LNCaP clone FGC (cell line): Measurements from ENCODE around the gene CD164L2.

ENCODE experiments used
- DNase-seq: peaks from one replicate; pipeline ENCODE4 v3.0.0-alpha.2; 2011; ENCODE audit warnings: low read depth
- H3K4me3 ChIP-seq: 2 replicates; pipeline ENCODE4 v1.5.1; 2011; ENCODE audit warnings: mild to moderate bottlenecking, low read depth, low read length, control low read depth
- CTCF ChIP-seq: IDR thresholded peaks from 2 replicates; pipeline ENCODE4 v1.5.1; 2012; ENCODE audit warnings: mild to moderate bottlenecking; ENCODE audit not compliant: control insufficient read depth, insufficient read depth; ENCODE audit errors: extremely low read depth

CD164L2 gene

GRCh38 chr1:27383661-27384060 lies 528 bp upstream of the CD164L2 start:
- no peak overlapping the region for H3K4me3 ChIP-seq
- no peak for TF ChIP-seq CTCF
- no peak for DNase-seq

- DNase-seq, result no peak
- no peak for TF ChIP-seq CTCF
- no peak overlapping the region for H3K4me3 ChIP-seq
These were observed 967 bp downstream of the CD164L2 start for GRCh38 chr1:27381969-27382762.

GRCh38 chr1:27380766-27381733 lies 2.1 kb downstream of the CD164L2 start:
- no peak for DNase-seq
- no peak for TF ChIP-seq CTCF
- no peak overlapping the region for H3K4me3 ChIP-seq

GRCh38 chr1:27380224-27380623 lies 2.9 kb downstream of the CD164L2 start:
- H3K4me3 ChIP-seq, result no peak overlapping the region
- DNase-seq, result no peak
- TF ChIP-seq CTCF, result no peak

- no peak overlapping the region for H3K4me3 ChIP-seq
- no peak for TF ChIP-seq CTCF
- no peak for DNase-seq
These were observed 3.5 kb downstream of the CD164L2 start for GRCh38 chr1:27379564-27380122.

GRCh38 chr1:27377760-27378495 lies 5.2 kb downstream of the CD164L2 start:
- TF ChIP-seq CTCF, result no peak
- H3K4me3 ChIP-seq, result no peak overlapping the region
- no peak for DNase-seq
